MCF 10A (cell line): ENCODE data around the gene PRSS27. TPM values are rescaled to one million over a fixed set of nuclear protein-coding genes. Genes with fewer than 3 reads are reported as not detected.

Experiments
- Bru-seq: library from RNA; stranded (reverse); fragments of 400-500 nt; gene quantifications from one replicate; lab custom pipeline; 2021; lab: Mats Ljungman, UMichigan
- BruChase-seq, 2 experiments: library from RNA; stranded (reverse); fragments of 400-500 nt; gene quantifications; one replicate each; lab custom pipeline; 2021; lab: Mats Ljungman, UMichigan
- BruUV-seq: library from RNA; stranded (reverse); fragments of 400-500 nt; replicated peaks from 2 replicates; lab custom pipeline; 2021; lab: Mats Ljungman, UMichigan
- CTCF ChIA-PET: fragments of 300-600 bp; sonication (Branson Sonifier 250); formaldehyde crosslinking; extraction: SDS; loops from one replicate; lab custom pipeline; 2021; ENCODE audit warnings: antibody characterized with exemption, inconsistent platforms; lab: Yijun Ruan, JAX
- POLR2A ChIA-PET: fragments of 300-600, 350-650 bp; sonication (Branson Sonifier 250); formaldehyde crosslinking; extraction: SDS; loops from one replicate; lab custom pipeline; 2020; ENCODE audit warnings: antibody characterized with exemption, inconsistent platforms; lab: Yijun Ruan, JAX
- DNase-seq: peaks from one replicate; pipeline ENCODE4 v3.0.0-alpha.2; 2018; ENCODE audit not compliant: unreplicated experiment
- H3K27ac Mint-ChIP-seq: one replicate; pipeline ENCODE4 v1.8.0; 2022; ENCODE audit warnings: mild to moderate bottlenecking, low read depth, mixed read lengths; ENCODE audit not compliant: unreplicated experiment
- H3K27me3 Mint-ChIP-seq: one replicate; pipeline ENCODE4 v1.8.0; 2022; ENCODE audit warnings: mixed read lengths; ENCODE audit not compliant: insufficient read depth, unreplicated experiment
- H3K36me3 Mint-ChIP-seq: one replicate; pipeline ENCODE4 v1.8.0; 2022; ENCODE audit warnings: mild to moderate bottlenecking, moderate library complexity, mixed read lengths; ENCODE audit not compliant: insufficient read depth, unreplicated experiment
- H3K4me1 Mint-ChIP-seq: one replicate; pipeline ENCODE4 v1.8.0; 2022; ENCODE audit warnings: mixed read lengths; ENCODE audit not compliant: insufficient read depth, unreplicated experiment
- H3K4me3 Mint-ChIP-seq: one replicate; pipeline ENCODE4 v1.8.0; 2022; ENCODE audit warnings: mild to moderate bottlenecking, moderate library complexity, mixed read lengths; ENCODE audit not compliant: unreplicated experiment
- H3K9me3 Mint-ChIP-seq: one replicate; pipeline ENCODE4 v1.8.0; 2022; ENCODE audit warnings: mixed read lengths; ENCODE audit not compliant: unreplicated experiment
- intact Hi-C: fragments of 100-400 bp; cut with micrococcal nuclease; formaldehyde crosslinking; loops from 2 replicates; pipeline ENCODE4 v1.14.1; 2022
- long read RNA-seq: library from polyadenylated mRNA; stranded (forward); transcript quantifications from one replicate; pipeline ENCODE4 v2.0.0, GENCODE V29; 2022
- total RNA-seq: library from RNA; stranded (reverse); gene quantifications from 2 replicates; pipeline ENCODE4 v1.2.3, GENCODE V29; 2022
- TF ChIP-seq, protein P1 (sequence below): fragments of 200-600 bp; IDR thresholded peaks from one replicate; pipeline ENCODE4 v1.8.0; 2022; ENCODE audit warnings: antibody characterized with exemption, mild to moderate bottlenecking; ENCODE audit not compliant: unreplicated experiment

Gene PRSS27
- total RNA-seq (5.8 and 6.3 TPM in 2 replicates), Bru-seq, nascent RNA (percentile 45 among the genes with signal in this experiment), BruChase-seq, experiment 1, labeled RNA remaining after a 6-hour chase (percentile 41 among the genes with signal in this experiment), BruChase-seq, experiment 2, labeled RNA remaining after a 2-hour chase (percentile 45 among the genes with signal in this experiment)
- long read RNA-seq, partial matches to known transcripts: 1 of 7 reads
- long read RNA-seq, other reads (novel, unspliced or antisense): 4 of 7 reads

- no peak for DNase-seq
- intact Hi-C loops: no loop called here
- POLR2A ChIA-PET: interaction anchor here (0.6 to 2.3 kb wide), 6 partner anchors 19 to 193 kb away, joined by 3 to 10 read pairs (median 4); partner anchors contain the start of gene KCTD5
- H3K27ac Mint-ChIP-seq: peak within 1 kb of the TSS; percentile 46
- CTCF ChIA-PET: interaction anchor here (1.1 to 1.5 kb wide), 2 partner anchors 11 to 148 kb away, joined by 5 read pairs; no protein-coding TSS in a partner anchor
- no TSS peak for BruUV-seq
- TF ChIP-seq, protein P1, sequence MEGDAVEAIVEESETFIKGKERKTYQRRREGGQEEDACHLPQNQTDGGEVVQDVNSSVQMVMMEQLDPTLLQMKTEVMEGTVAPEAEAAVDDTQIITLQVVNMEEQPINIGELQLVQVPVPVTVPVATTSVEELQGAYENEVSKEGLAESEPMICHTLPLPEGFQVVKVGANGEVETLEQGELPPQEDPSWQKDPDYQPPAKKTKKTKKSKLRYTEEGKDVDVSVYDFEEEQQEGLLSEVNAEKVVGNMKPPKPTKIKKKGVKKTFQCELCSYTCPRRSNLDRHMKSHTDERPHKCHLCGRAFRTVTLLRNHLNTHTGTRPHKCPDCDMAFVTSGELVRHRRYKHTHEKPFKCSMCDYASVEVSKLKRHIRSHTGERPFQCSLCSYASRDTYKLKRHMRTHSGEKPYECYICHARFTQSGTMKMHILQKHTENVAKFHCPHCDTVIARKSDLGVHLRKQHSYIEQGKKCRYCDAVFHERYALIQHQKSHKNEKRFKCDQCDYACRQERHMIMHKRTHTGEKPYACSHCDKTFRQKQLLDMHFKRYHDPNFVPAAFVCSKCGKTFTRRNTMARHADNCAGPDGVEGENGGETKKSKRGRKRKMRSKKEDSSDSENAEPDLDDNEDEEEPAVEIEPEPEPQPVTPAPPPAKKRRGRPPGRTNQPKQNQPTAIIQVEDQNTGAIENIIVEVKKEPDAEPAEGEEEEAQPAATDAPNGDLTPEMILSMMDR: no peak
- no peaks in the 10 kb centered on the region for H3K9me3 Mint-ChIP-seq
- H3K4me1 Mint-ChIP-seq: peaks cover 6% of the 10 kb centered on the region
- peak within 1 kb of the TSS; percentile 73 for H3K4me3 Mint-ChIP-seq
- peaks cover 3% of the 10 kb centered on the region for H3K36me3 Mint-ChIP-seq
- H3K27me3 Mint-ChIP-seq: no peaks in the 10 kb centered on the region
These were observed at the start of gene PRSS27 for GRCh38 chr16:2720064-2720457. PRSS27 (minus strand) TSS chr16:2720224; CDS start chr16:2720160, 64 bp downstream.

- TF ChIP-seq, protein P1: no peak
- H3K9me3 Mint-ChIP-seq: no peaks in the 10 kb centered on the region
- peak overlapping the region; percentile 74 for H3K4me3 Mint-ChIP-seq
- H3K4me1 Mint-ChIP-seq: peaks cover 49% of the 10 kb centered on the region
- peak overlapping the region; percentile 81 for H3K27ac Mint-ChIP-seq
- intact Hi-C loops: loop anchor here (1.0 to 2.0 kb wide), 4 partner anchors 17 to 99 kb away; partner anchors contain the start of gene SRRM2
- no peaks in the 10 kb centered on the region for H3K27me3 Mint-ChIP-seq
- BruUV-seq: no TSS peak
- ChIA-PET POLR2A (interaction anchor here (0.5 to 5.3 kb wide), 15 partner anchors 8 to 1081 kb away, joined by 3 to 190 read pairs (median 9); partner anchors contain the start of genes ELOB, FLYWCH1, FLYWCH2 and KCTD5), CTCF (interaction anchor here (0.6 to 3.9 kb wide), 7 partner anchors 9 to 498 kb away, joined by 3 to 15 read pairs (median 6); partner anchors contain the start of gene SRRM2)
- peak; percentile 95 for DNase-seq
- peaks cover 98% of the 10 kb centered on the region for H3K36me3 Mint-ChIP-seq
These were observed 49.6 kb upstream of the PRSS27 start for GRCh38 chr16:2769675-2770056.

GRCh38 chr16:2769100-2769529 is 49.1 kb upstream of the PRSS27 start:
- Mint-ChIP-seq H3K4me1 (peaks cover 49% of the 10 kb centered on the region), H3K27me3 (no peaks in the 10 kb centered on the region), H3K9me3 (no peaks in the 10 kb centered on the region), H3K36me3 (peaks cover 98% of the 10 kb centered on the region), H3K27ac (peak overlapping the region; percentile 81), H3K4me3 (peak overlapping the region; percentile 74)
- TF ChIP-seq, protein P1: no peak
- BruUV-seq: no TSS peak
- DNase-seq: peak; percentile 79
- intact Hi-C loops: loop anchor here (2.0 kb wide), 3 partner anchors 16 to 100 kb away; partner anchors contain the start of gene SRRM2
- ChIA-PET CTCF (interaction anchor here (0.6 to 3.9 kb wide), 5 partner anchors 9 to 108 kb away, joined by 3 to 15 read pairs (median 8); partner anchors contain the start of gene SRRM2), POLR2A (interaction anchor here (0.5 to 5.3 kb wide), 22 partner anchors 9 to 797 kb away, joined by 3 to 190 read pairs (median 6); partner anchors contain the start of genes ELOB, FLYWCH1, FLYWCH2 and KCTD5)
